GM23338 (cell line): Measurements from ENCODE around the gene PLEKHN1. TPM values are rescaled to one million over a fixed set of nuclear protein-coding genes. Genes with fewer than 3 reads are reported as not detected.
"Not testable (repeated sequence)": the region's sequence is repeated elsewhere in the genome, so short reads cannot be mapped to it uniquely, and the experiment has no call there.

Experiments used
- ATAC-seq: fragments of 200-7000 bp; cut with Tn5 transposase; 3 replicates; pipeline ENCODE4 v1.9.1; 2020
- DNase-seq: peaks from one replicate; pipeline ENCODE4 v3.0.0-alpha.2; 2015; ENCODE audit warnings: low spot score
- H2AFZ ChIP-seq: fragments of 200-600 bp; sonication (generic); 2 replicates; pipeline ENCODE4 v1.8.0; 2016; ENCODE audit warnings: antibody characterized with exemption, mild to moderate bottlenecking, moderate library complexity
- H3F3A ChIP-seq: fragments of 200-600 bp; sonication (generic); replicated peaks from 2 replicates; pipeline ENCODE4 v1.8.0; 2017; ENCODE audit warnings: antibody characterized with exemption, mixed run types, low read depth
- H3K27ac ChIP-seq: fragments of 200-600 bp; sonication (generic); 2 replicates; pipeline ENCODE4 v1.6.1; 2016; ENCODE audit warnings: low read depth
- H3K27me3 ChIP-seq: fragments of 200-600 bp; sonication (generic); 2 replicates; pipeline ENCODE4 v1.8.0; 2016; ENCODE audit warnings: mild to moderate bottlenecking, mixed run types, moderate library complexity; ENCODE audit not compliant: insufficient read depth
- H3K36me3 ChIP-seq: fragments of 200-600 bp; sonication (generic); 2 replicates; pipeline ENCODE4 v1.8.0; 2016; ENCODE audit warnings: mild to moderate bottlenecking; ENCODE audit not compliant: insufficient read depth
- H3K4me1 ChIP-seq: fragments of 200-600 bp; sonication (generic); 2 replicates; pipeline ENCODE4 v1.8.0; 2016; ENCODE audit warnings: mild to moderate bottlenecking, moderate library complexity; ENCODE audit not compliant: insufficient read depth
- H3K4me2 ChIP-seq: fragments of 200-600 bp; sonication (generic); 2 replicates; pipeline ENCODE4 v1.7.1; 2017; ENCODE audit warnings: mixed run types
- H3K4me3 ChIP-seq: fragments of 200-600 bp; sonication (generic); 2 replicates; pipeline ENCODE4 v1.6.1; 2016; ENCODE audit warnings: mixed run types
- H3K79me2 ChIP-seq: fragments of 200-600 bp; sonication (generic); replicated peaks from 2 replicates; pipeline ENCODE4 v1.8.0; 2017; ENCODE audit warnings: mild to moderate bottlenecking; ENCODE audit not compliant: insufficient read depth
- H3K9me2 ChIP-seq: fragments of 200-600 bp; sonication (generic); 2 replicates; pipeline ENCODE4 v1.8.0; 2017; ENCODE audit not compliant: insufficient read depth
- H4K20me1 ChIP-seq: fragments of 200-600 bp; sonication (generic); replicated peaks from 2 replicates; pipeline ENCODE4 v1.8.0; 2017; ENCODE audit warnings: mild to moderate bottlenecking; ENCODE audit not compliant: insufficient read depth
- H3K27ac Mint-ChIP-seq: 2 replicates; pipeline ENCODE4 v1.8.0; 2020; ENCODE audit warnings: inconsistent platforms, mild to moderate bottlenecking, moderate library complexity, mixed read lengths
- H3K27me3 Mint-ChIP-seq: 3 replicates; pipeline ENCODE4 v1.8.0; 2022; ENCODE audit warnings: low read depth, mild to moderate bottlenecking, moderate library complexity, mixed read lengths, inconsistent platforms; ENCODE audit not compliant: insufficient read depth, poor library complexity
- H3K36me3 Mint-ChIP-seq: 3 replicates; pipeline ENCODE4 v1.8.0; 2021; ENCODE audit warnings: low read depth, mild to moderate bottlenecking, inconsistent platforms, moderate library complexity, mixed read lengths
- H3K4me1 Mint-ChIP-seq: 3 replicates; pipeline ENCODE4 v1.8.0; 2020; ENCODE audit warnings: mild to moderate bottlenecking, inconsistent platforms, mixed read lengths
- H3K4me3 Mint-ChIP-seq: 3 replicates; pipeline ENCODE4 v1.8.0; 2021; ENCODE audit warnings: moderate library complexity, mild to moderate bottlenecking, inconsistent platforms, mixed read lengths
- H3K9me3 Mint-ChIP-seq: 3 replicates; pipeline ENCODE4 v1.8.0; 2020; ENCODE audit warnings: moderate library complexity, mild to moderate bottlenecking, inconsistent platforms, mixed read lengths
- EZH2 ChIP-seq: fragments of 200-600 bp; sonication (generic); IDR thresholded peaks from one replicate; pipeline ENCODE4 v1.8.0; 2017; ENCODE audit warnings: antibody characterized with exemption, mild to moderate bottlenecking, low read depth; ENCODE audit not compliant: unreplicated experiment
- EZH2phosphoT487 ChIP-seq: fragments of 200-600 bp; sonication (generic); IDR thresholded peaks from one replicate; pipeline ENCODE4 v1.8.1; 2018; ENCODE audit warnings: antibody characterized with exemption; ENCODE audit not compliant: unreplicated experiment
- JUNB ChIP-seq: IDR thresholded peaks from one replicate; pipeline ENCODE4 v1.6.1; 2016; ENCODE audit warnings: antibody characterized with exemption; ENCODE audit not compliant: unreplicated experiment
- NANOG ChIP-seq: IDR thresholded peaks from 2 replicates; pipeline ENCODE4 v1.6.1; 2016; ENCODE audit warnings: antibody characterized with exemption, borderline replicate concordance
- POLR2AphosphoS5 ChIP-seq: IDR thresholded peaks from 2 replicates; pipeline ENCODE4 v1.6.1; 2016; ENCODE audit warnings: antibody characterized with exemption, low read depth
- STAT1 ChIP-seq: IDR thresholded peaks from one replicate; pipeline ENCODE4 v1.6.1; 2016; ENCODE audit warnings: antibody characterized with exemption; ENCODE audit not compliant: unreplicated experiment
- ZNF114 ChIP-seq: fragments of 250-450 bp; sonication (Bioruptor Pico); IDR thresholded peaks from 2 replicates; pipeline ENCODE4 v1.5.0; 2020; ENCODE audit warnings: mild to moderate bottlenecking, moderate library complexity
- polyA plus RNA-seq: library from polyadenylated mRNA; unstranded; fragments of >200 nt; fragmentation: Nextera tagmentation; extraction: Ambion mirVana; gene quantifications from 2 replicates; pipeline ENCODE4 v1.2.1, GENCODE V29; 2016
- total RNA-seq: library from RNA; depleted of rRNA; stranded (reverse); fragments of >200 nt; shearing (Covaris generic); gene quantifications from 2 replicates; pipeline ENCODE4 v1.2.3, GENCODE V29; 2014
- TF ChIP-seq, protein P1 (sequence below): IDR thresholded peaks from 2 replicates; pipeline ENCODE4 v1.6.1; 2016; ENCODE audit warnings: antibody characterized with exemption
- TF ChIP-seq, protein P2 (sequence below), 2 experiments: fragments of 200-600 bp in 1 of 2; sonication (generic) in 1 of 2; conservative IDR thresholded peaks; 2 replicates each; pipeline versions ENCODE4 v1.5.1 to v1.6.1; 2016 to 2017; ENCODE audit warnings: antibody characterized with exemption in 2 of 2, low read depth in 2 of 2, mild to moderate bottlenecking in 2 of 2, moderate library complexity in 1 of 2
- TF ChIP-seq, protein P3 (sequence below): IDR thresholded peaks from one replicate; pipeline ENCODE4 v1.6.1; 2018; ENCODE audit warnings: antibody characterized with exemption; ENCODE audit not compliant: unreplicated experiment

The PLEKHN1 gene
- total and polyA plus RNA-seq, 2 experiments from 2014 or later = 1.4 to 3.3 TPM

DNA sequence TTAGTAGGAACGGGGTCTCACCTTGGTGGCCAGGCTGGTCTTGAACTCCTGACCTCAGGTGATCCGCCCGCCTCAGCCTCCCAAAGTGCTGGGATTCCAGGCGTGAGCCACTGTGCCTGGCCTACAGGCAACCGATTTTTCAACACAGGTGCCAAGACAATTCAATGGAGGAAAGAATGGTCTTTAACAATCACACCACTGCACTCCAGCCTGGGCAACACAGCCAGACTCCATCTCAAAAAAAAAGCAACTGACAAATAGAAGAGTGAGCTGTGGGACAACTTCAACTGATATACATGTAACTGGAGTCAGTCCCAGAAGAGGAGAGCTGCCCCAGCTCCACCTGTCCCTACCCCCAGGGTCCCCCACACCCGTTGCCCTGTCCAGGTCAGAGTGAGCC is 28.3 kb downstream of the PLEKHN1 start:
- H3K9me2 ChIP-seq, H3K4me1 Mint-ChIP-seq, DNase-seq, H4K20me1 ChIP-seq, ATAC-seq, H3K79me2 ChIP-seq, H3K36me3 Mint-ChIP-seq, H3K27ac ChIP-seq, H3F3A ChIP-seq, H3K4me3 Mint-ChIP-seq, H2AFZ ChIP-seq, H3K36me3 ChIP-seq, H3K4me3 ChIP-seq, H3K4me2 ChIP-seq, H3K4me1 ChIP-seq, H3K27ac Mint-ChIP-seq: not testable (repeated sequence)
- Mint-ChIP-seq H3K9me3 (peaks cover 21% of the 10 kb centered on the region), H3K27me3 (peaks cover 74% of the 10 kb centered on the region)
- peaks cover 93% of the 10 kb centered on the region for H3K27me3 ChIP-seq

DNA sequence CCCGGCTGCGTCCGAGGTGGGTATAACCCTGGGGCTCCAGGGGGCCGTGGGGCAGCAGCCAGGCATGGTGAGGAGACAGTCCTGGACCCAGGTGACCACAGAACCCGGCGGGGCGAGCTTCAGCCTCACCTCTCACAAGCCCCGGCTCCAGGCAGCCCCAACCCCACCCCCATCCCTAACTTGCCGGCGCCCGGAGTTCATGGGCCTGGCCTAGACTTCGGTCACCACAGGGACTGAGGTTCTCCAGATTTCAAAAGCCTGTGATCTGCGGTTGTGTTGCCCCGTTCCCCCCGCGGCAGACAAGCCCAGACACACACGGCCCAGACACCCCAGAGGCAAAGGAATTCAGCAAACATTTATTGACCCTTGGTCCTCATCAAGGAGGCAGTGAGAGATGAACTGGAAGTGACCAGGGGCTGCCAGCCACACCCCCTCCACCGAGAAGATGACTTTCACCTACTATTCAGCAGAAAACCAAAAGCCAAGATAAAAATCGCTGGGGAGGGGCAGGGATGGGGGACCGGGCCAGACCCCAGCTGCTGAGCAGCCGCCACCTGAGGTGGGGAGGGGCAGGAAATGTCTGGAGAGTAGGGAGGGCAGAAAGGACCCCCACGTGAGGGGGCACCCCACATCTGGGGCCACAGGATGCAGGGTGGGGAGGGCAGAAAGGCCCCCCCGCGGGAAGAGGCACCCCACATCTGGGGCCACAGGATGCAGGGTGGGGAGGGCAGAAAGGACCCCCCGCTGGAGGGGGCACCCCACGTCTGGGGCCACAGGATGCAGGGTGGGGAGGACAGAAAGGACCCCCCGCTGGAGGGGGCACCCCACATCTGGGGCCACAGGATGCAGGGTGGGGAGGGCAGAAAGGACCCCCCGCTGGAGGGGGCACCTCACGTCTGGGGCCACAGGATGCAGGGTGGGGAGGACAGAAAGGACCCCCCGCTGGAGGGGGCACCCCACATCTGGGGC is 29.7 kb downstream of the PLEKHN1 start:
- peaks cover 8% of the 10 kb centered on the region for H3K4me1 ChIP-seq
- Mint-ChIP-seq H3K4me1 (peaks cover 5% of the 10 kb centered on the region), H3K27ac (no peak overlapping the region), H3K27me3 (peaks cover 76% of the 10 kb centered on the region), H3K9me3 (peaks cover 23% of the 10 kb centered on the region), H3K4me3 (no peak overlapping the region; the same call in 2 of the 3 replicates), H3K36me3 (peaks cover 4% of the 10 kb centered on the region)
- H3K4me3 ChIP-seq = no peak overlapping the region
- DNase-seq (peak; percentile 26), ATAC-seq (no peak)
- H3K36me3 ChIP-seq = no peaks in the 10 kb centered on the region
- no peaks in the 10 kb centered on the region for H3K9me2 ChIP-seq
- H2AFZ ChIP-seq = no peak overlapping the region
- H3K27me3 ChIP-seq = peaks cover 92% of the 10 kb centered on the region
- H3K4me2 ChIP-seq = no peak overlapping the region
- H4K20me1 ChIP-seq = no peaks in the 10 kb centered on the region
- H3K79me2 ChIP-seq = no peaks in the 10 kb centered on the region
- no peak overlapping the region for H3K27ac ChIP-seq
- TF ChIP-seq NANOG (no peak), STAT1 (no peak), EZH2 (no peak), ZNF114 (CRISPR knock-in tag) (no peak), POLR2AphosphoS5 (no peak), JUNB (no peak), EZH2phosphoT487 (no peak)
- TF ChIP-seq, protein P1, sequence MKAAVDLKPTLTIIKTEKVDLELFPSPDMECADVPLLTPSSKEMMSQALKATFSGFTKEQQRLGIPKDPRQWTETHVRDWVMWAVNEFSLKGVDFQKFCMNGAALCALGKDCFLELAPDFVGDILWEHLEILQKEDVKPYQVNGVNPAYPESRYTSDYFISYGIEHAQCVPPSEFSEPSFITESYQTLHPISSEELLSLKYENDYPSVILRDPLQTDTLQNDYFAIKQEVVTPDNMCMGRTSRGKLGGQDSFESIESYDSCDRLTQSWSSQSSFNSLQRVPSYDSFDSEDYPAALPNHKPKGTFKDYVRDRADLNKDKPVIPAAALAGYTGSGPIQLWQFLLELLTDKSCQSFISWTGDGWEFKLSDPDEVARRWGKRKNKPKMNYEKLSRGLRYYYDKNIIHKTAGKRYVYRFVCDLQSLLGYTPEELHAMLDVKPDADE = no peak
- TF ChIP-seq, protein P2, sequence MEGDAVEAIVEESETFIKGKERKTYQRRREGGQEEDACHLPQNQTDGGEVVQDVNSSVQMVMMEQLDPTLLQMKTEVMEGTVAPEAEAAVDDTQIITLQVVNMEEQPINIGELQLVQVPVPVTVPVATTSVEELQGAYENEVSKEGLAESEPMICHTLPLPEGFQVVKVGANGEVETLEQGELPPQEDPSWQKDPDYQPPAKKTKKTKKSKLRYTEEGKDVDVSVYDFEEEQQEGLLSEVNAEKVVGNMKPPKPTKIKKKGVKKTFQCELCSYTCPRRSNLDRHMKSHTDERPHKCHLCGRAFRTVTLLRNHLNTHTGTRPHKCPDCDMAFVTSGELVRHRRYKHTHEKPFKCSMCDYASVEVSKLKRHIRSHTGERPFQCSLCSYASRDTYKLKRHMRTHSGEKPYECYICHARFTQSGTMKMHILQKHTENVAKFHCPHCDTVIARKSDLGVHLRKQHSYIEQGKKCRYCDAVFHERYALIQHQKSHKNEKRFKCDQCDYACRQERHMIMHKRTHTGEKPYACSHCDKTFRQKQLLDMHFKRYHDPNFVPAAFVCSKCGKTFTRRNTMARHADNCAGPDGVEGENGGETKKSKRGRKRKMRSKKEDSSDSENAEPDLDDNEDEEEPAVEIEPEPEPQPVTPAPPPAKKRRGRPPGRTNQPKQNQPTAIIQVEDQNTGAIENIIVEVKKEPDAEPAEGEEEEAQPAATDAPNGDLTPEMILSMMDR (conservative IDR thresholded peaks at IDR 0.05; ENCODE audit: low read depth in 2 of 2) = no peak
- TF ChIP-seq, protein P3, sequence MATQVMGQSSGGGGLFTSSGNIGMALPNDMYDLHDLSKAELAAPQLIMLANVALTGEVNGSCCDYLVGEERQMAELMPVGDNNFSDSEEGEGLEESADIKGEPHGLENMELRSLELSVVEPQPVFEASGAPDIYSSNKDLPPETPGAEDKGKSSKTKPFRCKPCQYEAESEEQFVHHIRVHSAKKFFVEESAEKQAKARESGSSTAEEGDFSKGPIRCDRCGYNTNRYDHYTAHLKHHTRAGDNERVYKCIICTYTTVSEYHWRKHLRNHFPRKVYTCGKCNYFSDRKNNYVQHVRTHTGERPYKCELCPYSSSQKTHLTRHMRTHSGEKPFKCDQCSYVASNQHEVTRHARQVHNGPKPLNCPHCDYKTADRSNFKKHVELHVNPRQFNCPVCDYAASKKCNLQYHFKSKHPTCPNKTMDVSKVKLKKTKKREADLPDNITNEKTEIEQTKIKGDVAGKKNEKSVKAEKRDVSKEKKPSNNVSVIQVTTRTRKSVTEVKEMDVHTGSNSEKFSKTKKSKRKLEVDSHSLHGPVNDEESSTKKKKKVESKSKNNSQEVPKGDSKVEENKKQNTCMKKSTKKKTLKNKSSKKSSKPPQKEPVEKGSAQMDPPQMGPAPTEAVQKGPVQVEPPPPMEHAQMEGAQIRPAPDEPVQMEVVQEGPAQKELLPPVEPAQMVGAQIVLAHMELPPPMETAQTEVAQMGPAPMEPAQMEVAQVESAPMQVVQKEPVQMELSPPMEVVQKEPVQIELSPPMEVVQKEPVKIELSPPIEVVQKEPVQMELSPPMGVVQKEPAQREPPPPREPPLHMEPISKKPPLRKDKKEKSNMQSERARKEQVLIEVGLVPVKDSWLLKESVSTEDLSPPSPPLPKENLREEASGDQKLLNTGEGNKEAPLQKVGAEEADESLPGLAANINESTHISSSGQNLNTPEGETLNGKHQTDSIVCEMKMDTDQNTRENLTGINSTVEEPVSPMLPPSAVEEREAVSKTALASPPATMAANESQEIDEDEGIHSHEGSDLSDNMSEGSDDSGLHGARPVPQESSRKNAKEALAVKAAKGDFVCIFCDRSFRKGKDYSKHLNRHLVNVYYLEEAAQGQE = no peak
- H3F3A ChIP-seq = peaks cover 5% of the 10 kb centered on the region; the same call in 1 of the 2 replicates
